Measurements from ENCODE around the gene RNF5. TPM values are rescaled to one million over a fixed set of nuclear protein-coding genes. Genes with fewer than 3 reads are reported as not detected.

The RNF5 gene
- total and polyA plus RNA-seq, 9 of the 15 experiments (the other 6 are each of a cell fraction or from before 2014, with no cell fraction given) = 62.2 to 245 (median 129) TPM

DNA sequence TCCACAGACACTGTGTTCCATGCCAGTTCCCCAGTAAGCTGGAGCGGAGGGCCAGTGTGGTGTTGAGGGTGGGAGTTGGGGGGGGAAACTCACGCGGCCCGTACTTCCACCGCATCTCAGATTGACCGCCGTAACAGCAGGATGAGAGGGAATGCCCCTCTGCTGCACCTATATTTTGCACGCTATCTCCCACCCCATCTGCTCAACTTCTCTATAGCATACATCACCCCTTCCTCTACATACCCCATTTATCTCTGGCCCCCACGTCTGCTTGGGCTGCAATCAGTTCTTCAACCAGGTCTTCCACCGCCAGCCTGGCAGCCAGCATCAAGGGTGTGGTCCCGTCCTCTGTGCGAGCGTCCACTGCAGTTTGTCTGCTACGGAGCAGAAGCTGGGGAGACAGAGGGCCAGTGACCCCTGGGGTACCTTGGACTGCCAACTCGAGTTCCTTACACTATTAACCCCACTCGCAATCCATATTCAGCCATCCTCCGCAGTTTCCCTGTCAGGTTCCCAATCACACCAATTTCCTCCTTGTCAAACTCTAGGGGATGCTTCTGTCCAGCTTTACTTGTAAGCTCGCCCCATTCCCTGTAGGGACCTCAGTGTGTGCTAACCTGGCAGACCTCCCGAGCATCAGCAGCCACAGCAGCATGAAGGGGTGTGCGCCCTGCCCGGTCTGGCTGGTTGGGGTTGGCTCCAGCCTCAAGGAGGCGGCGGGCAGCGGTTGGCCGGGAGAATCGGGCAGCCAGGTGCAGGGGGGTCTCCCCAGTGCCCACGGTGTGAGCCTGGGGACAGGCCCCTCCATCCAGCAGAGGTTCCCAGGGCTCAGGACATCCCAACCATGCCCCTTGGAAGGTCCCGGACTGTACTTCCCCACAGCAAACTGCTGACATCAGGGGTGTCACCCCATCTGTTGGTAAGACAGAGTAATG, 18.7 kb downstream of the RNF5 start (continued):
- TF ChIP-seq, protein P1, sequence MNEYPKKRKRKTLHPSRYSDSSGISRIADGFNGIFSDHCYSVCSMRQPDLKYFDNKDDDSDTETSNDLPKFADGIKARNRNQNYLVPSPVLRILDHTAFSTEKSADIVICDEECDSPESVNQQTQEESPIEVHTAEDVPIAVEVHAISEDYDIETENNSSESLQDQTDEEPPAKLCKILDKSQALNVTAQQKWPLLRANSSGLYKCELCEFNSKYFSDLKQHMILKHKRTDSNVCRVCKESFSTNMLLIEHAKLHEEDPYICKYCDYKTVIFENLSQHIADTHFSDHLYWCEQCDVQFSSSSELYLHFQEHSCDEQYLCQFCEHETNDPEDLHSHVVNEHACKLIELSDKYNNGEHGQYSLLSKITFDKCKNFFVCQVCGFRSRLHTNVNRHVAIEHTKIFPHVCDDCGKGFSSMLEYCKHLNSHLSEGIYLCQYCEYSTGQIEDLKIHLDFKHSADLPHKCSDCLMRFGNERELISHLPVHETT (CRISPR knock-in tag; conservative IDR thresholded peaks at IDR 0.05 in 1 of 2, IDR thresholded peaks at IDR 0.05 in 1 of 2) = no peak
- TF ChIP-seq TEAD4 (IDR thresholded peaks at IDR 0.05; ENCODE audit: low read length) = peak; percentile 28; the same call in 1 of the 2 replicates
- TF ChIP-seq TEAD4 (CRISPR knock-in tag; IDR thresholded peaks at IDR 0.05; ENCODE audit: borderline replicate concordance) = 0 out of 2 replicates have a peak, but pooled peaks have one; percentile 22
- 0 out of 2 replicates have a peak, but pooled peaks have one; percentile 7 for TF ChIP-seq MYNN (IDR thresholded peaks at IDR 0.05)
- no peak for TF ChIP-seq MYNN (CRISPR knock-in tag; IDR thresholded peaks at IDR 0.05)
- TF ChIP-seq SMAD3 (CRISPR knock-in tag; conservative IDR thresholded peaks at IDR 0.05) = no peak
- TF ChIP-seq, protein P2, sequence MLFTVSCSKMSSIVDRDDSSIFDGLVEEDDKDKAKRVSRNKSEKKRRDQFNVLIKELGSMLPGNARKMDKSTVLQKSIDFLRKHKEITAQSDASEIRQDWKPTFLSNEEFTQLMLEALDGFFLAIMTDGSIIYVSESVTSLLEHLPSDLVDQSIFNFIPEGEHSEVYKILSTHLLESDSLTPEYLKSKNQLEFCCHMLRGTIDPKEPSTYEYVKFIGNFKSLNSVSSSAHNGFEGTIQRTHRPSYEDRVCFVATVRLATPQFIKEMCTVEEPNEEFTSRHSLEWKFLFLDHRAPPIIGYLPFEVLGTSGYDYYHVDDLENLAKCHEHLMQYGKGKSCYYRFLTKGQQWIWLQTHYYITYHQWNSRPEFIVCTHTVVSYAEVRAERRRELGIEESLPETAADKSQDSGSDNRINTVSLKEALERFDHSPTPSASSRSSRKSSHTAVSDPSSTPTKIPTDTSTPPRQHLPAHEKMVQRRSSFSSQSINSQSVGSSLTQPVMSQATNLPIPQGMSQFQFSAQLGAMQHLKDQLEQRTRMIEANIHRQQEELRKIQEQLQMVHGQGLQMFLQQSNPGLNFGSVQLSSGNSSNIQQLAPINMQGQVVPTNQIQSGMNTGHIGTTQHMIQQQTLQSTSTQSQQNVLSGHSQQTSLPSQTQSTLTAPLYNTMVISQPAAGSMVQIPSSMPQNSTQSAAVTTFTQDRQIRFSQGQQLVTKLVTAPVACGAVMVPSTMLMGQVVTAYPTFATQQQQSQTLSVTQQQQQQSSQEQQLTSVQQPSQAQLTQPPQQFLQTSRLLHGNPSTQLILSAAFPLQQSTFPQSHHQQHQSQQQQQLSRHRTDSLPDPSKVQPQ (CRISPR knock-in tag; IDR thresholded peaks at IDR 0.05; ENCODE audit: borderline replicate concordance) = no peak
- TF ChIP-seq, protein P3, sequence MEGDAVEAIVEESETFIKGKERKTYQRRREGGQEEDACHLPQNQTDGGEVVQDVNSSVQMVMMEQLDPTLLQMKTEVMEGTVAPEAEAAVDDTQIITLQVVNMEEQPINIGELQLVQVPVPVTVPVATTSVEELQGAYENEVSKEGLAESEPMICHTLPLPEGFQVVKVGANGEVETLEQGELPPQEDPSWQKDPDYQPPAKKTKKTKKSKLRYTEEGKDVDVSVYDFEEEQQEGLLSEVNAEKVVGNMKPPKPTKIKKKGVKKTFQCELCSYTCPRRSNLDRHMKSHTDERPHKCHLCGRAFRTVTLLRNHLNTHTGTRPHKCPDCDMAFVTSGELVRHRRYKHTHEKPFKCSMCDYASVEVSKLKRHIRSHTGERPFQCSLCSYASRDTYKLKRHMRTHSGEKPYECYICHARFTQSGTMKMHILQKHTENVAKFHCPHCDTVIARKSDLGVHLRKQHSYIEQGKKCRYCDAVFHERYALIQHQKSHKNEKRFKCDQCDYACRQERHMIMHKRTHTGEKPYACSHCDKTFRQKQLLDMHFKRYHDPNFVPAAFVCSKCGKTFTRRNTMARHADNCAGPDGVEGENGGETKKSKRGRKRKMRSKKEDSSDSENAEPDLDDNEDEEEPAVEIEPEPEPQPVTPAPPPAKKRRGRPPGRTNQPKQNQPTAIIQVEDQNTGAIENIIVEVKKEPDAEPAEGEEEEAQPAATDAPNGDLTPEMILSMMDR (IDR thresholded peaks at IDR 0.05 in 2 of 3, conservative IDR thresholded peaks at IDR 0.05 in 1 of 3; ENCODE audit: insufficient read depth in 2 of 3, low read depth in 1 of 3, low read length in 3 of 3) = peak in 2 of 3 experiments; percentile 23 to 44; a peak in 3 of 6 replicates
- no peak for TF ChIP-seq TAF9B (IDR thresholded peaks at IDR 0.05; ENCODE audit: partially characterized antibody)
- TF ChIP-seq NCOR1 (IDR thresholded peaks at IDR 0.05) = peak; percentile 56; the same call in 1 of the 2 replicates
- TF ChIP-seq ZNF124 (CRISPR knock-in tag; IDR thresholded peaks at IDR 0.05) = no peak
- TF ChIP-seq ZBED1 (IDR thresholded peaks at IDR 0.05) = no peak
- no peak for TF ChIP-seq SAP30 (IDR thresholded peaks at IDR 0.05; ENCODE audit: borderline replicate concordance, insufficient read depth, low read depth, low read length, poor library complexity, severe bottlenecking)
- TF ChIP-seq ZNF175 (CRISPR knock-in tag; IDR thresholded peaks at IDR 0.05; ENCODE audit: low read depth) = no peak
- TF ChIP-seq, protein P4, sequence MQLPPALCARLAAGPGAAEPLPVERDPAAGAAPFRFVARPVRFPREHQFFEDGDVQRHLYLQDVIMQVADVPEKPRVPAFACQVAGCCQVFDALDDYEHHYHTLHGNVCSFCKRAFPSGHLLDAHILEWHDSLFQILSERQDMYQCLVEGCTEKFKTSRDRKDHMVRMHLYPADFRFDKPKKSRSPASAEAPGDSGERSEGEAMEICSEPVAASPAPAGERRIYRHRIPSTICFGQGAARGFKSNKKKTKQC (CRISPR knock-in tag; IDR thresholded peaks at IDR 0.05) = no peak; the same call in 1 of the 2 replicates
- no peak for TF ChIP-seq ZFP36 (IDR thresholded peaks at IDR 0.05; ENCODE audit: low read depth, low read length, partially characterized antibody)
- TF ChIP-seq MTA3 (IDR thresholded peaks at IDR 0.05; ENCODE audit: borderline replicate concordance) = no peak; the same call in none of the 2 replicates
- TF ChIP-seq KDM1A (IDR thresholded peaks at IDR 0.05) = peak; percentile 2 to 55; a peak in 2 of 4 replicates
- TF ChIP-seq ZSCAN32 (CRISPR knock-in tag; IDR thresholded peaks at IDR 0.05) = no peak
- no peak for TF ChIP-seq PHF21A (IDR thresholded peaks at IDR 0.05; ENCODE audit: borderline replicate concordance, low read depth)
- no peak for TF ChIP-seq GABPB2 (CRISPR knock-in tag; conservative IDR thresholded peaks at IDR 0.05)

Data from K562 (cell line).